Effector CD4-positive, alpha-beta T cell (primary cell): Measurements from ENCODE around the gene CNN1.
"Not testable (repeated sequence)": the region's sequence is repeated elsewhere in the genome, so short reads cannot be mapped to it uniquely, and the experiment has no call there.

ENCODE experiments used
- DNase-seq: peaks from one replicate; pipeline ENCODE4 v3.0.0-alpha.2; 2020

CNN1 gene

DNA sequence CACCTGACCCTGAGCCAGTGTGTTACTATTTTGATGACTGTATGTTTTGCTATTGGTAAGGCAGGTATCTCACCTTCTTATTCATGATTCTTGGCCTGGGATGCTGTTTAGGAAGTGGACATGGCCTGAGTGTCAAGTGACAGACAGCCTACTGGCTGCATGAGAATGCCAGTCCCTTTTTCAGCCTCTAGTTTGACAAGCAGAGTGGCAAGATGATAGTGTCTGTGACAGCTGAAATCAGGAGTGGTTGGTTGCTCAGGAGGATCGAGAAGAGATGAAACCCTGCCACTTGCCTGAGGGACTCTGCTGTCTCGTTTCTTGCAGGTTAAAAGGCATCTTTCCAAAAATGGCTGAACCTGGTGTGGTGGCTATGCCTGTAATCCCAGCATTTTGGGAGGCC lies 27.5 kb downstream of the CNN1 start:
- DNase-seq: no peak

DNA sequence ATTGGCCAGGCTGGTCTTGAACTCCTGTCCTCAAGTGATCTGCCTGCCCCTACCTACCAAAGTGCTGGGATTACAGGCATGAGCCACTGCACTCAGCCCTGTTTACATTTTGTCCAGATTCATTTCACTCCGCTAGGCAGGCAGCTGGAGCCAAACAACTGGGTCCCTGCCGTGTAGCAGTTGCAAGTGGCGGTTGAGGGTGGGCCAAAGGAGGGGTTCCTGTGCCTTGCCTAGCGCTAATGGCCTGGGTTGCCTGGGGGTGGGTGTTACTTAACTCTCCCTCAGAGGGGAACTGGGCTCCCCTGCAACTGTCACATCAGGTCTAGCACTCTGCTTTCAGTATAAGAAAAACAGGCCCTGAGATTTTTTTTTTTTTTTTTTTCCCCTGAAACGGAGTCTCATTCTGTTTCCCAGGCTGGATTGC lies 31.4 kb downstream of the CNN1 start:
- DNase-seq: no peak

DNA sequence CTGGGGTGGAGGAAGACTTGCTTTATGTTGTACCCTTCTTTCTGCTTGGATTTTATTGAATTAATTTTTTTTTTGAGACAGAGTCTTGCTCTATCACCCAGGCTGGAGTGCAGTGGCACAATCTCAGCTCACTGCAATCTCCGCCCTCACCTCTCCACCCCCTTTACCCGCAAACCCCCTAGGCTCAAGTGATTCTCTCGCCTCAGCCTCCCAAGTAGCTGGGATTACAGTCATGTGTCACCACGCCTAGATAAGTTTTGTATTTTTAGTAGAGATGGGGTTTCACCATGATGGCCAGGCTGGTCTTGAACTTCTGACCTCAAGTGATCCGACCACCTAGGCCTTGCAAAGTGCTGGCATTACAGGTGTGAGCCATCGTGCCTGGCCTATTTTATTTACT lies 34.7 kb downstream of the CNN1 start:
- DNase-seq: not testable (repeated sequence)

DNA sequence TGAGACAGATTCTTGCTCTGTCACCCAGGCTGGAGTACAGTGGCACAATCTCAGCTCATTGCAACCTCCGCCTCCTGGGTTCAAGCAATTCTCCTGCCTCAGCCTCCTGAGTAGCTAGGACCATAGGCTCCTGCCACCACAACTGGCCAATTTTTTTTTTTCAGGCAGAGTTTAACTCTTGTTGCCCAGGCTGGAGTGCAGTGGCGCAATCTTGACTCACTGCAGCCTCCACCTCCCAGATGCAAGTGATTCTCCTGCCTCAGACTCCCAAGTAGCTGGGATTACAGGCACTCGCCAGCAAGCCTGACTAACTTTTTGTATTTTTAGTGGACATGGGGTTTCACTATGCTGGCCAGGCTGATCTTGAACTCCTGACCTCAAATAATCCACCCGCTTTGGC lies 35.1 kb downstream of the CNN1 start:
- DNase-seq: not testable (repeated sequence)

DNA sequence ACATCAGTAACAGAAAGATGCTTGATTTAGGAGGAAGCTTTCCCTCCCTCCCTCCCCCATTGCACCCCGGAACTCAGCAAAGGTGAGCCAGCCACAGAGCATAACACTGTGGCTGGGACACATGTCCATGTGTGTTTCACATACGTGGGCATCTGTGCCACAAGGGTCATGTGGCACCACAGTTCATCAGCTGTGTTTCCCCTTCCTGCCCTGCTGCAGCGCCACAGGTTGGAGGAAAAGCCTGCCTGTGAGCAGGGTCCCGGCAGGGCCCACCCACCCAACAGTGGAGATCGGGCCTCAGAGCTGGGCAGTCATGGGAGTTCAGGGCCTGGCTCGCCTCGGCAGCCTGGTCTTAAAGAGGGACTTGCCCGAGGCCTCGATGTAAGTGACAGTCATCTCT lies 36.0 kb downstream of the CNN1 start:
- DNase-seq: no peak

DNA sequence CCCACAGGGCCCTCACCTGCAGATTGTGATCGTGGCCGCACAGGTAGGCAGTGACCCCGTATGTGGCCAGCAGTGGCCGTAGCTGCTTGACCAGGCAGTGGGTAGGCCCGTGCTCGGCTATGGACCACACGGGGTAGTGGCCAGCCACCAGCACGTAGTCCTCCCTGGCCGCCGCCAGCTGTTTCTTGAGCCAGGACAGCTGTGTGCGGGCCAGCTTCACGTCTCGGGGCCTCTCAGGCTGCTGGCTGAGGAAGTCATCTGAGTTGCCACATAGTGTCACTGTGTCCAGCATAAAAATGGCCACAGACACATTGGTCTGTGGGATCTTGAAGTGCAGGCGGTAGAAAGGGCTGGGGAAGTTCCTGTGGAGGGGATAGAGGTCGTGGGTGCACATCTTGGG lies 37.6 kb downstream of the CNN1 start:
- DNase-seq: no peak

DNA sequence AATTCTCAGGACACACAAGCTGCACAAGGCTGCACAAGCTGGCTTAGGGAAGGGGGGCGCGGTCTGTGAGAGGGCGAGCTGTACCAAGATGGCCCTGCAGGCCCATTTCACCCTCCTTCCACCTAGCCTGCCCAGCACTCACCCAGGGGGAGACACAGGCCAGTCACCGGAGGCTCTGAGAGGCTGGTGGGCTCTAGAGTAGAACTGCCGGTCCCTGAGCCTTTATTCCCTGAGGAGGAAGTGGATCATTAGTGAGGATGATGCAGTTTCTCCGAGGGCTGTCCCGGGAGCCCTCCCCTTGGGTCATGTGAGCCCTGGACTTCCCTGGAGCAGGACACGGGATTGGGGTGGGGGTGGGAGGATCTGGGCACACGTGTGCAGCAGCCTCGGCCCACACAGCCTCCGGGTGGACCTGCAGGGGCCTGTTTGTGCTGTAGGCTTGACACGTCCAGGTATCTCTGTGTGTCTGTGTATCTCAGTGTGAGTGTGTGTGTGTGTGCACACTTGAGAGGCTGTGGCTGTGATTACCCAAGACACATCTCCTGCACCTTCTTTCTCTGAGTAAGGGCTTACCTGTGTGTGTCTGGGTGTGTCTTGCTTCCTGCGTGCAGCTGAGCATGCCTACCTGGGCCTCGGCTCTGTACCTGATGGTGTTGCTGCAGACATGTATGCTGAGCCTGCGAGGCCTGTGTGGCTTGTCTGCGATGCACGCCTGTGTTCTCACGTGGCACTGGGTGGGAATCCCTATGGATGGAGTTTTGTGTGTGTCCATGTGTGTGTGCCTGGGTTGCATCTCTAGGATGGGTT lies 39.0 kb downstream of the CNN1 start, which contains the start of gene ACP5:
Gene ACP5 (minus strand): TSS at position 195 of the 807 bp plus-strand sequence. CDS start 328 bp downstream, outside the sequence.
- DNase-seq: no peak

DNA sequence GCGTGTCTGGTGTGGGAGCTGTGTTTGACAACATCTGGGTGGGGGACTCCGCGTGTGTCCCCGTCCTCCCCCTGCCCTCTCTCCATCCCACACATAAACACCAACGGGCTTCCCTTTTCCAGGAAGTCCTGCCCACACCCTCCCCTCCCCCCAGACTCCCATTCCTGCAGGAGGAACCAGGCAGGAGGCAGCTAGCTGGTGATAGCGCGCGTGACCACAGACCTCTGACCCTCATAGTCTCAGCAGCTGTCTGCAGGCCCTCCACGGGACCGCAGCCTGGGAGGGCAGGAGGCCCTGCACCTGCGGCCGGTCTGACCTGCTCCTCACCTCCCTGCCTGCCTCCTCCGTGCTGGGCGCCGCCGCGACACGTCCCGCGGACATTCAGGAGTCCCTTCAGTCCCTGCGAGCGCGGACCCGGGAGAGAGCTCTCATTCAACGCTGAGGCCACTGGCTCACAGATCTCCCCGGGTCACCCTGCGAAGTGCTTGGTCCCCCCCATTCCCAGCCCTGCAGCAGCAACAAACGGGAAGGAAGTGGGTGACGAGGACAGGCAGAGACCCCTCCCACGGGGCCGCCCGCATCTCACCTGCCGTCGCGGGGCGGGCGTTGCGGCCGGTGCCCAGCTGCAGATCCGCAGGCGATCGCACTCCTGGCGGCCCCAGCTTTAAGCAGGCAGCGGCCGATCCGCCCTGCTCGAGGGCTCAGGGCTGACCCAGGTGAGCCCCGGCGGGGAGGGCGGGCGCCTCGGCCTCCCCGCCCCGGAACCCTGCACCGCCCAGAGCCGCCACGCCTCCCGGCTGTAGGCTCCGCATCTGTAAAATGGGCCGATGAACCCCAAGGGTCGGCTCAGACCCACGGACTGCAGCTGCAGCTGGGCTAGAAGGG lies 39.8 kb downstream of the CNN1 start:
- DNase-seq: peak; percentile 16

DNA sequence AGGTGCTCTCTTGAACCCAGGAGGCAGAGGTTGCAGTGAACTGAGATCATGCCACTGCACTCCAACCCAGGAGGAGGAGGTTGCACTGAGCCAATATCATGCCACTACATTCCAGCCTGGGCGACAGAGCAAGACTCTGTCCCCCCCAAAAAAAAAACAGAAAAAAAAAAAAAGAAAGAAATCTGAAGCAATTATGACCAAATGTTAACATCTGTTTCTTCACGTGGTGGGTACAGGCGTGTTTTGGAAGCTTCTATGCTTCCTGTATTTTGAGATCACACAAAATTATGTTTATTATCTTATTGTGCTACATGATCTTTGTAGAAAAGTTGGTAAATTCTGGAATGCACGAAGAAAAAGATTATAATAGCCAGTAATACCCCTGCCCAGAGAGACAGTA lies 41.5 kb downstream of the CNN1 start:
- no peak for DNase-seq

DNA sequence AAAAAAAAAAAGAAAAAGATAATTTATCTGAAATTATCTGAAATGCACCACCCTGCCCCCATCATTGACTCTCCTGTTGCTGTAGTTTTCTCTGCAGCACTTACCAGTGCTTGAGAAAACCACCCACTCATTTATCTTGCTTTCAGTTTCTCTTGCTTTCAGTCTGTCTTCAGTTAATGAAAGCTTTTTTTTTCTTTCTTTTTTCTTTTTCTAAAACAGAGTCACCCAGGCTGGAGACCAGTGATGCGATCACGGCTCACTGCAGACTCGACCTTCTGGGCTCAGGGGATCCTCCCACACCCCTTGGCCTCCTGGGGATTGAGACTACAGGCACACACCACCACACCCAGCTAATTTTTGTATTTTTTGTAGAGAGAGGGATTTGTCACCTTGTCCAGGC lies 43.1 kb downstream of the CNN1 start:
- no peak for DNase-seq

DNA sequence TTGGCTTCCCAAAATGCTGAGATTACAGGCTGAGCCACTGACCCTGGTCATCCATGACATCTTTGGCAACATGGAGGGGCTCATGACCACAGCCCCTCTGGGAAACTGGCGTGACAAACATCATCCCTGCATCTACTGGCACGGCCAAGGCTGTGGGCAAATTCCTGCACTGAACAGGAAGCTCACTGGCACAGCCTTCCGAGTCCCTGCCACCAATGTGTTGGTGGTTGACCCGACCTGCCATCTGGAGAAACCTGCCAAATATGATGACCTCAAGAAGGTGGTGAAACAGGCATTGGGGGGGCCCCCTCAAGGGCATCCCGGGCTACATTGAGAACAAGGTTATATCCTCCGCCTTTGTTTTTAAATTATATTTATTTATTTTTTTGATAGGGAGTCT lies 47.7 kb downstream of the CNN1 start:
- no peak for DNase-seq

DNA sequence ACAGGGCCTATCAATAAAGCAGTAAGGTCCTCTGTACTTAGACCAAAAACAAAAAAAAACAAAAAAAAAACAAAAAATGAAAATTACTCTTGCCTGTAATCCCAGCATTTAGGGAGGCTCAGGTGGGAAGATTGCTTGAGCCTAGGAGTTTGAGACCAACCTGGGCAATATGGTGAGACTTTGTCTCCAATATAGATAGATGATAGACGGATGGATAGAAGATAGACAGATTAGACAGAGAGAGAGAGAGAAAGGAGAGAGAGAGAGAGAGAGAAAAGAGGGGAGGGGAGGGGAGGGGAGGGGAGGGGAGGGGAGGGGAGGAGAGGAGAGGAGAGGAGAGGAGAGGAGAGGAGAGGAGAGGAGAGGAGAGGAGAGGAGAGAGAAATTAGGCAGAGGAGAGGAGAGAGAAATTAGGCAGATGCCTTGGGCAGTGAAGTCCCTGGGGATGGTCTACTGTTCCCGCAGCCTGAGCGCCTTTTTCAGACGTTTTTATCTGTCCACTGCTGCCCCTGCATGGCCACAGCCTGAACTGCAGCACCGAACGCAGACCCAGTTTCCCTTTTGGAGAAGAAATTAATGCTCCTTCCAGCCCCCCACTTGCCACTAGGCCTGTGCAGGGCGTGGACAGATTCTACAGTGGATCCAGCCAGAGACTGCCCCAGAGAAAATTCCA lies 48.8 kb downstream of the CNN1 start:
- peak; percentile 62 for DNase-seq

DNA sequence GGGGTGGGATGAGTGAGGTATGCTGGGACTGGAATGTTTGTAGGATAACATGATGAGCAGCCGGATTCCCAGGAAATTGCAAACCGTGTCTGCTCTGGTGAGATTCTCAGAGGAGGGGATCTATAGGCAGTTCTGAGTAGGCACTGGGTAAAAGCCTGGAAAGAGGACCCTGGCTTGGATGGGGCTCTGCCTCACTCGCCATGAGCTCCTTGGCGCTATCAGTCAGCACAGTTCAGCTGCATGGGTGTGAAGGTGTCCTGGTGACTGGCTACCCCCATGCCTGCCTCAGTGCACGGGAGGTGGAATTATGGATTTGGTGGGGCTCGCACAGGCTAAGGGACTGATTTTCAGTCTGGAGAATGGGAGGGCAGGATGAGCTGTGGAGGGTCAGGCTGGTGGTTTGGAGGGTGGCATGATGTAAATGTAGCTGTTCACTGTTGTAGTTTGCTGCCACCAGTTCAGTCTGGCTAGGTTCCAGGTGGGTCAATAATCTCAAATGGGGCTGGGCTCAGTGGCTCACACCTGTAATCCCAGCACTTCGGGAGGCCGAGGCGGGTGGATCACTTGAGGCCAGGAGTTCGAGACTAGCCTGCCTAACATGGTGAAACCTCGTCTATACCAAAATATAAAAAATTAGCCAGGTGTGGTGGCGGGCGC lies 49.5 kb downstream of the CNN1 start:
- DNase-seq: no peak

DNA sequence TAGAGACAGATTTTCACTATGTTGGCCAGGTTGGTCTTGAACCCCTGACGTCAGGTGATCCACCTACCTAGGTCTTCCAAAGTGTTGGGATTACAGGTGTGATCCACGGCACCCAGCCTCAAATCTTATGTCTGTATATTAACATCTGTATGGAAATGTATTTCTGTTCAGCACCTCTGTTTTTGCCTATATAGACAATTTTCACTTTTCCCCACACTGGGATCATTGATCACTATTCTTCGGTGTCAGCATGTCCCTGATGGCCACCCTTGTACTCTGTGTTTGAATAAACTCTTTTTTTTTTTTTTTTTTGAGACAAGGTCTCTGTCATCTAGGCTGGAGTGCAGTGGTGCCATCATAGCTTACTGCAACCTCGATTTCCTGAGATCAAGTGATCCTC lies 55.4 kb downstream of the CNN1 start:
- DNase-seq: no peak

DNA sequence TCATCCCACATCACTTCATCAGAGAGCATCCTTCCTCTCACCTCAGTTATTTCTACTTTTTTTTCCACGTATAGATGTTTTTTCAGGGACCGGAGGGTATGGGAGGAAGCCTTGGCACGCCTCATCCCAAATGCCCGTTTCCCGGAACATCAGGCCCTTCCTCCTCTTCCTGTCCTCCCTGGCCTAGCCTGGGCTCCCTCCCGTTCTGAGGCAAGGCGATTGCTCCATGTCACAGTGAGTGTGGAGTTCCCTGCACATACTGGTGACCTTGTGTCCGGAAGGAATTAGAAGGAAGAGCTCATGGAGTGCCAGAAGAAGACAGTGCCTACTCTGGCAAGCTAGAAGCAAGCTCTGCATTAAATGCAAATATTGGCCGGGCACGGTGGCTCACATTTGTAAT lies 57.5 kb downstream of the CNN1 start:
- DNase-seq: no peak

DNA sequence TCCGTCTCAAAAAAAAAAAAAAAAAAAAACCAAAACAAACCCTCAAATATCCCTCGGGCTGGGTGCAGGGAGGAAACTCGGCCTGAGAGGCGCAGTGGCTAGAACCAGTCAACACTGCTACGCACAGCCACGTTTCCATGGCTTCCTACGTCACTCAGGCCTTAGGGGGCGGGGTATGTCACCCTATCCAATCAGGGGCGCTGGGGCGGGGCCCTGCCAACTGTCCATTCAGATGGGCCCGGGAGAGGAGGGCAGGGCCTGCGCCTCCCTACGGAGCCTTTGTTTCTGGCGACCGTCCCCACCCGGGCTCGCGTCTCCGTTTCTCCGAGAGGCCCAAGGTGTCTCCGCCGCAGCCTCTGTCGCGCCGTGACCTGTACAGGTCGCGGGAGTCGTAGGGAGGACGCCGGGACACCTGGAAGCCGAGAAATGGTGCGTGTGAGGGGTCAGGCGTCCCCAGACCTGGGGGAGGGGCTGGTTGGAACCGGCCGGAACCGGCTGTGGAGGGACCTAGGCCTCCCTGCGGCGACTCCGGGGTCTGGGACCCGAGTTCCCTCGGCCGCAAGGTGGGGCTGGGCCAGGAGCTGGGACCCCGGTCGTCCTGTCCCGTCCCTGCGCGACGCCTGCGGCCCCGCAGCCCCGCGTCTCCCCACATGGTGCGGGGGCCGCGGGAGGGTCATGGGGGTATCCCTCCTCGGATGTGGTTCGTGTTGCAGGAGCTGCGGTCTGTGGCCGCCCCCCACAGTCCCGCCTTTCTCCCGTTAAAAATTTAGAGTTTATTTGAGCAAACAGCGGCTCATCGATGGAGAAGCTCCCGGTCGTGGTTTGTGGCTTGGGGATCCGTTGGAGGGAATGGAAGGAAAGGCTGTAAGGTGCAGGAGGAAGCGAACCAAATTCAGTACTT lies 58.8 kb downstream of the CNN1 start, which contains the start of gene ZNF627:
Gene ZNF627 (plus strand): TSS at position 282 of the 901 bp plus-strand sequence. CDS start 145 bp downstream, at position 427.
- DNase-seq: peak; percentile 94

DNA sequence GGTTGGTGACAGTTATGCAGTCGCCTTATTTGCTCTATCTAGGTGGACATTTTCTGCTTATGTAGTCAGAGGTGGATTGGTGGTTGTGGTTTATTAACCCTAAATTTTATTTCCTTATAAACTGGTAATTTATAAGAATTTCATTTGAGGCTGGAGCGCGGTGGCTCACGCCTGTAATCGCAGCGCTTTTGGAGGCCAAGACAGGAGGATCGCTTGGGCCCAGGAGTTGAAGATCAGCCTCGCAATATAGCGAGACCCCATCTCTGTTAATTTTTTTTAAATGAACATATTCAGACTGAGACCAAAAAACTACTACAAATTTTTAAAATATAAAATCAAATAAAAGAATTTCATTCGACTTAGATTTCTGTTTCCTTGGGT lies 59.4 kb downstream of the CNN1 start:
- no peak for DNase-seq

DNA sequence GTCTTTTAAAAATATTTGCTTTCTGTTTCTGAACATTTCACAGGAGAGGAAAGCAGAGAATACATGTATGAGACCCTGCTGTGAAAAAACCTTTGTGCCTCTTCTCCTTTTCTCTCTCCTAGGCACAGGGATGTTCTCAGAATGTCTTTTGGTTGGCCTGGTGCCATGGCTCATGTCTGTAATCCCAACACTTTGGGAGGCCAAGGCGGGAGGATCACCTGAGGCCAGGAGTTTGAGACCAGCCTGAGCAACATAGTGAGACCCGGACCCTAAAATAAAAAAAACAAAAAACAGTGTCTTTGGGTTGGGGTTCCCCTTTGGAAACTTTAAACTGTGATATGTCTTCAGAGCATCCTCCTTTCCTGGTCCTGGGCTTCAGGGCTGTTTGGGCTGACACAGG lies 60.1 kb downstream of the CNN1 start:
- no peak for DNase-seq

DNA sequence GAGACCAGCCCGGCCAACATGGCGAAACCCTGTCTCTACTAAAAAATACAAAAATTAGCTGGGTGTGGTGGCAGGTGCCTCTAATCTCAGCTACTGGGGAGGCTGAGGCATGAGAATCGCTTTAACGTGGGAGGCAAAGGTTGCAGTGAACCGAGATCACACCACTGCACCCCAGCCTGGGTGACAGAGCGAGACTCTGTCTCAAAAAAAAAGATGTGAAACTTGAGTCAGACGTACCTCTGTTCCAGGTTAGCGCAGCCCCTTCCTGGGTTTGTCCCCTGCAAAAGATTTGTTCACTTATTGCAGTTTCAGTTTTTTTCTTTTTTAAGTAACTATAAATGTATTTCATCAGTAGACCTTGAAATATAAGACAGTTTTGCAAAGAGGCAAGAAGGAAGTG lies 61.1 kb downstream of the CNN1 start:
- not testable (repeated sequence) for DNase-seq
